Fibroblast of mammary gland (primary cell): Measurements from ENCODE around the gene FGFR3.

Experiments
- DNase-seq: peaks from one replicate; pipeline ENCODE4 v3.0.0-alpha.2; 2010; ENCODE audit warnings: low read depth
- H3K4me3 ChIP-seq: 2 replicates; pipeline ENCODE4 v1.5.1; 2011; ENCODE audit warnings: low read depth, mild to moderate bottlenecking, low read length, moderate library complexity; ENCODE audit not compliant: control insufficient read depth
- CTCF ChIP-seq: conservative IDR thresholded peaks from 2 replicates; pipeline ENCODE4 v1.5.1; 2011; ENCODE audit warnings: low read depth, low read length, inconsistent platforms; ENCODE audit not compliant: control insufficient read depth, insufficient read depth

The FGFR3 gene

DNA sequence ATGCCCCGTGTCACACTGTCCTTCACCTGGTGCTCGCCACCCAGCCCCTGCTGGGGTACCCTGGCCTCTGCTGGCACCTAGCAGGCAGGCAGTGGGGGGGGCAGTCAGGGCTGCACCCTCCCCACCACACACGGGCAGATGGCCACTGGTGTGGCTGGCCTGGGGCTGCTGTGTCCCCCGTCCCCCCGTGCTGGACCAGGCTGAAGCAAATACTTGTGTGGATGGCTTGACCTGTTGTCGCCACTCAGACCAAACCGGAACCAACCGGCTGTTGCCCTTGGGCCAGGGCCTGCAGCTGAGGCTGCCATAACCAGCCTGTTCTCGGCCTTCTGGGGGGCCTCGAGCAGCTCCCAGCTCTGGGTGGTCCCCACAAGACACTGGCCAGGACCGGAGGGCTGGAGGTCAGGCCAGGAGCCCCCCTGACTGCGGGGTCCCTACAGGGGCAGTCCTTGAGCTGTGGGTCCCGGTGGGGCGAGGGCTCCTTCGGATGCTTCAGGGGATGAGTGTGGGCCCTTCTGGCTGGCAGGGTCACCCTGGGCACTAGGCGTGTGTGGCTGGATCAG is 4.3 kb downstream of the FGFR3 start:
- H3K4me3 ChIP-seq = no peak overlapping the region
- DNase-seq = no peak
- no peak for TF ChIP-seq CTCF

GRCh38 chr4:1797861-1798579 is 4.9 kb downstream of the FGFR3 start:
- H3K4me3 ChIP-seq = no peak overlapping the region
- no peak for DNase-seq
- no peak for TF ChIP-seq CTCF

- H3K4me3 ChIP-seq = no peak overlapping the region
- DNase-seq = no peak
- no peak for TF ChIP-seq CTCF
Observed at GRCh38 chr4:1798580-1799386, 5.7 kb downstream of the FGFR3 start.

GRCh38 chr4:1799387-1800375 is 6.6 kb downstream of the FGFR3 start:
- no peak for TF ChIP-seq CTCF
- no peak overlapping the region for H3K4me3 ChIP-seq
- no peak for DNase-seq

DNA sequence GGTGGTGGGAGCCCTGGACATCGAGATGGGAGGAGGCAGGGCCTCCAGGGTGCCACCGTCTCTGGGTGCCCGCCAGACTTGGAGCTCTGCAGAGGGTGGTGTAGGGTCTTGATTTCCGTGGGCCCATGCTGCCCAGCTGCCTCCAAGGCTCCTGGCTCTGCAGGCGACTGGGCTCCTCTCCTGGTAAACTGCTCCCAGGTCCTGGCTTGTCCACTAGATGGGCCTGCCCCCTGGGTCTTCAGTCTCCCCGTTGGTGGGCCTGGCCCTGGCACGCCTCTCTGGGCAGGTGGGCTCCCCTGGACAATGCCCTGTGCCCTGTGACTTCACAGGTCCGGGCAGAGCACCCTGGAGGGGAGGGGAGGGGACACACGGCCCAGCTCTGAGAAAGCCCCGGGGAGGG is 7.7 kb downstream of the FGFR3 start:
- DNase-seq = no peak
- no peak overlapping the region for H3K4me3 ChIP-seq
- TF ChIP-seq CTCF = no peak

DNA sequence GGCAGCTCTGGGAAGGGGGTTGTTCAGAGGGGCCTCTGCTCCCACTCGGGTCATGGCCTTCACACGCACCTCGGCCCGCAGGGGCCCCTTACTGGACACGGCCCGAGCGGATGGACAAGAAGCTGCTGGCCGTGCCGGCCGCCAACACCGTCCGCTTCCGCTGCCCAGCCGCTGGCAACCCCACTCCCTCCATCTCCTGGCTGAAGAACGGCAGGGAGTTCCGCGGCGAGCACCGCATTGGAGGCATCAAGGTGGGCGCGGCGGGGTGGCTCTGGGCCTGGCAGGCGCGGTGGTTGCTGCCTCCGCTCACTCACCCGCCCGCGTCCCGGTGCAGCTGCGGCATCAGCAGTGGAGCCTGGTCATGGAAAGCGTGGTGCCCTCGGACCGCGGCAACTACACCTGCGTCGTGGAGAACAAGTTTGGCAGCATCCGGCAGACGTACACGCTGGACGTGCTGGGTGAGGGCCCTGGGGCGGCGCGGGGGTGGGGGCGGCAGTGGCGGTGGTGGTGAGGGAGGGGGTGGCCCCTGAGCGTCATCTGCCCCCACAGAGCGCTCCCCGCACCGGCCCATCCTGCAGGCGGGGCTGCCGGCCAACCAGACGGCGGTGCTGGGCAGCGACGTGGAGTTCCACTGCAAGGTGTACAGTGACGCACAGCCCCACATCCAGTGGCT is 8.3 kb downstream of the FGFR3 start:
- H3K4me3 ChIP-seq = no peak overlapping the region
- no peak for DNase-seq
- TF ChIP-seq CTCF = no peak
